H1 (cell line): ENCODE measurements around the gene EPB41L1. TPM values are rescaled to one million over a fixed set of nuclear protein-coding genes. Genes with fewer than 3 reads are reported as not detected.

Experiments used
- CTCF ChIA-PET: fragments of 300-600 bp; sonication (Branson Sonifier 250); formaldehyde crosslinking; loops from one replicate; lab custom pipeline; 2021; ENCODE audit not compliant: partially characterized antibody; lab: Charles Lee
- POLR2A ChIA-PET: fragments of 300-600 bp; sonication (Branson Sonifier 250); formaldehyde crosslinking; loops from one replicate; lab custom pipeline; 2021; ENCODE audit warnings: inconsistent platforms; ENCODE audit not compliant: partially characterized antibody; lab: Charles Lee
- DNase-seq, 2 experiments: peaks; one replicate each; pipeline versions ENCODE4 v3.0.0 to v3.0.0-alpha.2; 2010 to 2022; ENCODE audit warnings: low spot score in 2 of 2, low read depth in 1 of 2, mixed read lengths in 1 of 2
- FAIRE-seq: peaks from 2 replicates; lab custom pipeline; 2011; peaks lifted over from hg19 to GRCh38; lab: Jason Lieb, UNC
- H2AFZ ChIP-seq: 2 replicates; pipeline ENCODE4 v1.8.1; 2012; ENCODE audit warnings: low read length, inconsistent platforms
- H2AK5ac ChIP-seq: 2 replicates; pipeline ENCODE4 v1.6.1; 2013; ENCODE audit warnings: low read depth, low read length
- H2BK120ac ChIP-seq: replicated peaks from 2 replicates; pipeline ENCODE3; 2013; ENCODE audit warnings: low read depth, low read length, inconsistent platforms
- H2BK12ac ChIP-seq: 2 replicates; pipeline ENCODE4 v1.6.1; 2013; ENCODE audit warnings: low read depth, low read length
- H2BK15ac ChIP-seq: 2 replicates; pipeline ENCODE4 v1.6.1; 2013; ENCODE audit warnings: low read length
- H2BK20ac ChIP-seq: 2 replicates; pipeline ENCODE4 v1.6.1; 2013; ENCODE audit warnings: low read length
- H2BK5ac ChIP-seq: 2 replicates; pipeline ENCODE4 v1.6.1; 2013; ENCODE audit warnings: low read depth, low read length
- H3K14ac ChIP-seq: 2 replicates; pipeline ENCODE4 v1.6.1; 2013; ENCODE audit warnings: inconsistent platforms; ENCODE audit not compliant: insufficient read length
- H3K18ac ChIP-seq: 2 replicates; pipeline ENCODE4 v1.6.1; 2013; ENCODE audit warnings: low read length; ENCODE audit errors: extremely low read depth
- H3K23ac ChIP-seq: 2 replicates; pipeline ENCODE4 v1.6.1; 2013; ENCODE audit warnings: inconsistent platforms; ENCODE audit not compliant: insufficient read length
- H3K23me2 ChIP-seq: 2 replicates; pipeline ENCODE4 v1.6.1; 2013; ENCODE audit warnings: low read depth, low read length
- H3K27ac ChIP-seq: 2 replicates; pipeline ENCODE4 v1.6.1; 2011; ENCODE audit warnings: low read depth, low read length, inconsistent platforms
- H3K27me3 ChIP-seq, 4 experiments: replicated peaks in 1 of 4; 1 replicate in 1 of 4; 2 replicates in 3 of 4; pipeline versions ENCODE4 v1.6.1 to v1.8.1; 2011 to 2013; ENCODE audit warnings: low read length in 3 of 4, mild to moderate bottlenecking in 3 of 4, inconsistent platforms in 2 of 4, mixed read lengths in 2 of 4, moderate library complexity in 1 of 4; ENCODE audit not compliant: control insufficient read depth in 3 of 4, insufficient read depth in 3 of 4; ENCODE audit errors: extremely low read depth in 1 of 4
- H3K36me3 ChIP-seq, 4 experiments: 2 replicates each; pipeline versions ENCODE4 v1.6.1 to v1.8.1; 2011 to 2013; ENCODE audit warnings: mild to moderate bottlenecking in 4 of 4, low read length in 3 of 4, moderate library complexity in 2 of 4, control low read depth in 1 of 4, inconsistent platforms in 1 of 4; ENCODE audit not compliant: insufficient read depth in 4 of 4, control insufficient read depth in 2 of 4
- H3K4ac ChIP-seq: replicated peaks from 2 replicates; pipeline ENCODE3; 2013; ENCODE audit warnings: low read length, low read depth, mixed read lengths, inconsistent platforms; ENCODE audit not compliant: insufficient read length
- H3K4me1 ChIP-seq, 4 experiments: replicated peaks in 1 of 4; 1 replicate in 1 of 4; 2 replicates in 3 of 4; pipeline versions ENCODE4 v1.6.1 to v1.8.1; 2011 to 2013; ENCODE audit warnings: low read length in 3 of 4, inconsistent platforms in 2 of 4, mixed read lengths in 1 of 4; ENCODE audit not compliant: insufficient read depth in 4 of 4, control insufficient read depth in 3 of 4
- H3K4me2 ChIP-seq, 2 experiments: 2 replicates each; pipeline versions ENCODE4 v1.6.1 to v1.8.1; 2011 to 2013; ENCODE audit warnings: low read depth in 2 of 2, low read length in 2 of 2, control low read depth in 1 of 2, inconsistent platforms in 1 of 2, mild to moderate bottlenecking in 1 of 2; ENCODE audit not compliant: insufficient read depth in 1 of 2
- H3K4me3 ChIP-seq, 4 experiments: fragments of 200-600, 300-600 bp in 1 of 4; sonication (generic), shearing (Covaris generic), sonication (Bioruptor Twin) in 1 of 4; 2 replicates each; pipeline versions ENCODE4 v1.5.1 to v1.8.1; 2011 to 2016; ENCODE audit warnings: low read length in 4 of 4, low read depth in 3 of 4, control low read depth in 2 of 4, inconsistent platforms in 2 of 4, mild to moderate bottlenecking in 2 of 4, mixed read lengths in 1 of 4, moderate library complexity in 1 of 4; ENCODE audit not compliant: insufficient read depth in 2 of 4; ENCODE audit errors: extremely low read depth in 1 of 4
- H3K56ac ChIP-seq: replicated peaks from 2 replicates; pipeline ENCODE3; 2013; ENCODE audit warnings: low read depth, mild to moderate bottlenecking, mixed read lengths, low read length, inconsistent platforms; ENCODE audit not compliant: insufficient read length
- H3K79me1 ChIP-seq: 2 replicates; pipeline ENCODE4 v1.6.1; 2013; ENCODE audit warnings: low read depth, low read length, control low read depth
- H3K79me2 ChIP-seq, 2 experiments: 2 replicates each; pipeline versions ENCODE4 v1.6.1 to v1.8.1; 2012 to 2013; ENCODE audit warnings: low read length in 2 of 2, mild to moderate bottlenecking in 2 of 2, inconsistent platforms in 1 of 2; ENCODE audit not compliant: insufficient read depth in 2 of 2, control insufficient read depth in 1 of 2
- H3K9ac ChIP-seq, 4 experiments: replicated peaks in 1 of 4; 1 replicate in 1 of 4; 2 replicates in 3 of 4; pipeline versions ENCODE4 v1.6.1 to v1.8.1; 2011 to 2013; ENCODE audit warnings: low read depth in 3 of 4, low read length in 3 of 4, control low read depth in 2 of 4, mild to moderate bottlenecking in 2 of 4, moderate library complexity in 2 of 4, inconsistent platforms in 1 of 4; ENCODE audit errors: extremely low read depth in 1 of 4
- H3K9me3 ChIP-seq, 2 experiments: 2 replicates each; pipeline versions ENCODE4 v1.6.1 to v1.8.1; 2012 to 2013; ENCODE audit warnings: mild to moderate bottlenecking in 2 of 2, moderate library complexity in 2 of 2, control low read depth in 1 of 2, inconsistent platforms in 1 of 2, low read depth in 1 of 2, low read length in 1 of 2, mixed read lengths in 1 of 2; ENCODE audit not compliant: insufficient read depth in 2 of 2
- H4K20me1 ChIP-seq, 2 experiments: replicated peaks in 1 of 2; 2 replicates each; pipeline versions ENCODE3 to v1.8.1; 2011 to 2013; ENCODE audit warnings: inconsistent platforms in 2 of 2, low read length in 2 of 2, mild to moderate bottlenecking in 1 of 2; ENCODE audit not compliant: insufficient read depth in 2 of 2, control insufficient read depth in 1 of 2
- H4K5ac ChIP-seq: 2 replicates; pipeline ENCODE4 v1.6.1; 2013; ENCODE audit warnings: low read length, low read depth, mixed read lengths, inconsistent platforms; ENCODE audit not compliant: insufficient read length
- H4K8ac ChIP-seq: 2 replicates; pipeline ENCODE4 v1.8.0; 2013; ENCODE audit warnings: mild to moderate bottlenecking, moderate library complexity, low read length, inconsistent platforms; ENCODE audit not compliant: insufficient read depth; ENCODE audit errors: extremely low read depth
- H4K91ac ChIP-seq: replicated peaks from 2 replicates; pipeline ENCODE3; 2013; ENCODE audit warnings: low read length, mixed read lengths, inconsistent platforms; ENCODE audit not compliant: insufficient read length
- CEBPB ChIP-seq: IDR thresholded peaks from 2 replicates; pipeline ENCODE4 v1.6.1; 2012; ENCODE audit warnings: low read depth, low read length
- POLR2AphosphoS5 ChIP-seq: IDR thresholded peaks from 2 replicates; pipeline ENCODE4 v1.6.1; 2011; ENCODE audit warnings: low read depth, low read length
- WGBS, 2 experiments: shearing (Covaris generic) in 1 of 2; methylation state at CpG; one replicate each; pipeline versions ENCODE4 v1.1.6 to v1.1.7; 2013 to 2015; ENCODE audit warnings: low lambda C conversion rate in 2 of 2, mixed read lengths in 2 of 2, inconsistent platforms in 1 of 2, low coverage in 1 of 2, missing lambda C conversion rate in 1 of 2; ENCODE audit not compliant: insufficient replicate concordance in 2 of 2, insufficient coverage in 1 of 2, insufficient read length in 1 of 2; ENCODE audit errors: extremely low coverage in 1 of 2, missing lambda C conversion rate in 1 of 2; 5-methylcytosine and 5-hydroxymethylcytosine counted together
- polyA plus RNA-seq, 7 experiments: library from polyadenylated mRNA; depleted of rRNA in 3 of 7; stranded (reverse) in 5 of 7; unstranded in 2 of 7; fragments of >200 nt in 5 of 7; fragments of 200-250 nt in 2 of 7; gene quantifications; 1 replicate in 5 of 7; 2 replicates in 1 of 7; 4 replicates in 1 of 7; pipeline versions ENCODE4 v1.2.1 to v1.2.3, GENCODE V29; 2011 to 2013; ENCODE audit warnings: missing spikeins in 2 of 7, mixed read lengths in 2 of 7
- total RNA-seq: library from RNA; stranded (reverse); fragmentation: NEBNext Ultra II Directional; extraction: Animal tissue kit (Norgen Biotek cat#: 25700); gene quantifications from 2 replicates; pipeline ENCODE4 v1.2.1, GENCODE V29; 2021

Gene EPB41L1
- total and polyA plus RNA-seq, 2 of the 8 experiments (the other 6 are each of a cell fraction or from before 2014, with no cell fraction given) = 14.8 to 36.0 TPM

DNA sequence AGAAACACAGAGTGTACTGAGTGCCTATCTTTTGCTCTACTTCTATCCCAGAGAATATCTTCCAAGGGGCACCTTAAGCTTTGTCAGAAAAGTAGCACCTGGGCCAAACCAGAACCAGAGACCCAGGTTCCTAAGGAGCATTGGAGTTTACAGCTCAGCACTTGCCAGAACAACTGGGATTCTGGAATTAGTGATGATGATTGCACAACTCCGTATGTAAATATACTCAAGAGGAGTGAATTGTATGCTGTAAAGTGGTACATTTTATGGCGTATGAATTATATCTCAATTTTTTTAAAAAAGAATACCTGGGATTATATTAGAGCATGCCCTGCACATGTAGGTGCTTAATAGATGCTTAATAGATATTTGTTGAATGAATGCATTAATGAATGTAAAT is 36.2 kb upstream of the EPB41L1 start:
- no peak overlapping the region for H3K23ac ChIP-seq
- H4K5ac ChIP-seq = no peak overlapping the region
- H3K36me3 ChIP-seq = no peaks in the 10 kb centered on the region
- no peak overlapping the region for H3K4ac ChIP-seq
- 82% methylated on average over 2 of the region's 2 CpGs; no CpG with 5 or more reads in 1 of the 2 experiments for WGBS, 2 experiments
- no peak overlapping the region for H3K27ac ChIP-seq
- H3K79me1 ChIP-seq = no peaks in the 10 kb centered on the region
- CTCF ChIA-PET = interaction anchor here (1.6 kb wide), 1 partner anchor 20 kb away, joined by 8 read pairs; no protein-coding TSS in a partner anchor
- H3K4me3 ChIP-seq = no peak overlapping the region
- no peak overlapping the region for H2BK20ac ChIP-seq
- H2BK120ac ChIP-seq = no peak overlapping the region
- H3K4me1 ChIP-seq = peaks cover 0 to 13% (median 6%) of the 10 kb centered on the region in 4 experiments; a peak in 4 of 7 replicates
- no peaks in the 10 kb centered on the region for H3K23me2 ChIP-seq
- no peak overlapping the region for H2BK12ac ChIP-seq
- H3K9ac ChIP-seq = no peak overlapping the region
- DNase-seq (no peak), FAIRE-seq (no peak)
- no peak overlapping the region for H3K4me2 ChIP-seq
- H2BK5ac ChIP-seq = no peak overlapping the region
- H2AFZ ChIP-seq = no peak overlapping the region
- no peak overlapping the region for H3K56ac ChIP-seq
- no peaks in the 10 kb centered on the region for H3K9me3 ChIP-seq
- no peak overlapping the region for H2AK5ac ChIP-seq
- no peaks in the 10 kb centered on the region; a peak in 2 of 7 replicates for H3K27me3 ChIP-seq
- no peak overlapping the region for H4K91ac ChIP-seq
- no peaks in the 10 kb centered on the region for H4K20me1 ChIP-seq
- H2BK15ac ChIP-seq = no peak overlapping the region
- H3K14ac ChIP-seq = no peak overlapping the region
- no peaks in the 10 kb centered on the region for H3K79me2 ChIP-seq
- H3K18ac ChIP-seq = no peak overlapping the region
- H4K8ac ChIP-seq = no peak overlapping the region
- TF ChIP-seq CEBPB = peak; percentile 56; the same call in 1 of the 2 replicates
- no peak for TF ChIP-seq POLR2AphosphoS5
- POLR2A ChIA-PET = no interaction called here
